GM21717 (cell line): ENCODE results near the gene TOP3A.

Source experiments
- ATAC-seq: cut with Tn5 transposase; IDR thresholded peaks from one replicate; pipeline ENCODE4 v1.9.1; 2021; ENCODE audit warnings: mild to moderate bottlenecking, moderate library complexity; ENCODE audit not compliant: unreplicated experiment

Gene TOP3A

DNA sequence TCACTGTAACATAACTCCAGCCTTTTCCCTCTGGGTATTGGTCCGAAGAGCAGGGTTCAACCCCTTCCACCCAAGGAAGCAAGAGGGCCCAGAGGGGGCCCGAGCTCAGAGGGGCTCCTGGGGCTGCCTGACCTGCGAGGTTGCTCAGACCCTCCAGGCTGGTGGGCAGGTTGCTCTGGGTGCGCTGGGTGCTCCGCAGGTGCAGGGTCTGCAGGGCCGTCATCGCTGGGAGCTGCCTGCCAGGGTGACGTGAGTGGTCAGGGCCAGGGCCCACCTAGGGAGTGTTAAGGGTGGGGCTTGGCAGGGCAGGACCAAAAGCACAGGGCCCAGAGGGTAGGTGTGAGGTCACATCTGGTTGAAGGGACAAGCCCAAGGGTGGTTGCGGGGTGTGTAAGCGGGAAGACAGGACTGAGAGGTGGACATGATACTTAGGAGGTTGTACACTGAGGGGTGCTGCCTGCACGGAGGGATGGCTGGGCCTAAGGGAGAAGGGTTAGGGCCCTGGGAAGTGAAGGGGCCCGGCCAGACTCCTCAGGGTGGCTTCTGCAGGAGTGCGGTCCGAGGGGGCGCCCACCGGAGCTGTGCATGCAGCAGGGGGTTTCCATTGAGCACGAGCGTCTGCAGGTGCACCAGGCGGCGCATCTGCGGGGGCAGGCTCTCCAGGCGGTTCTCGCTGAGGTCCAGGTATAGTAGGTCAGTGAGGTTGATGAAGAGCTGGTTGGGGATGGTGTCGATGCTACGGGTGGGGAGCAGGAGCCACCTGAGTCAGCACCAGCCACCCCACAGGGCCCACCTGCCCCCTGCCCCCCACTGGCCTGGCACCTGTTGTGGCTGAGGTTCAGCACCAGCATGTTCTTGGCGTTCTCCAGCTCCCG, 60.6 kb downstream of the TOP3A start:
- no peak for ATAC-seq

DNA sequence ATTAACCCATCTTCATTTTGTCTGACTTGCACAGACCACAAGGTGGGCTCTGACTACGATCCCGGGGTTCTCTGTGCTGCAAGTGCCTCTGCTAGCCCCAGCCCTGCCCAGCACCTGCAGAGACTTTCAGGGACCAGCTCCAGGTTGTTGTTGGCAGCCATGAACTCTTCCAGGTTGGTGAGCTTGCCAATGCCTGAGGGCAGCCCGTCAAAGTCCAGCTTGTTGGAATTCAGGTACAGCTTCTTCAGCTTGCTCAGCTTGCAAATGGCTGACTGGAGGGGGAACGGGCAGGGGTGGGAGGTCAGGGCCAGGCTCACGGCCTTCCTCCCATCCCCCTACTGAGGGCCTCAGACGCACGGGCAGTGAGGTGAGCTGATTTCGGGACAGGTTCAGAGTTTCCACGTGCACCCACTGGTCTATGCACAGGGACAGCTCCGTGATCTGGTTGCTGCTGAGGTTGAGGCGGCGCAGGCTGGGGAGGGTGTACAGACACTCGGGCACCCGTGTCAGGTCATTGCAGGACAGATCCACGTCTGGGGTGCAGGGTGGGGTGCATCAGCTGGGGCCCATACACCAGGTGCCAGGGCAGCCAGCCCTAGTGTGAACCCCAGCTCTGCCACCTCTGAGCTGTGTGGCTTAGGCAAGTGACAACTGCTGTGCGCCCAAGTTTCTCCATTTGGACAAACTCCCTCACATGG, 61.5 kb downstream of the TOP3A start:
- no peak for ATAC-seq

DNA sequence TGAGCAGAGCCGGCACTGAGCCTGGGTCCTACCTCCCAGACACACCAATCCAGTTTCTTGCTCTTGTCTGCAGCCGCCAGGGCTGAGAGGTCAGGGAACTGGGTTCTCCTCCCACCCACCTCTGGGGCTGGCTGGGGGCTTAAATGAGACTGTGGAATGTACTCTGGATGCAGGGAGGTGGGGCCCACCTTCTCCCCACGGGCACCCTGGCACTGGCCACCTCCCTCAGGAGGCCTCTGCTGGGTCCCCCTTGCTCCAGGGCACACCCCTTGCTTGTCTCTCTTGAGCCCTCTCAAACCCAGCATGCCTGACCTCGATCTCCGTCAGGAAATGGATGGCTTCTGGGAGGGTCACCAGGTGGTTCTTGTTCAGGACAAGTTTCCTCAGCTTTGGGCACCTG, 62.6 kb downstream of the TOP3A start:
- no peak for ATAC-seq

DNA sequence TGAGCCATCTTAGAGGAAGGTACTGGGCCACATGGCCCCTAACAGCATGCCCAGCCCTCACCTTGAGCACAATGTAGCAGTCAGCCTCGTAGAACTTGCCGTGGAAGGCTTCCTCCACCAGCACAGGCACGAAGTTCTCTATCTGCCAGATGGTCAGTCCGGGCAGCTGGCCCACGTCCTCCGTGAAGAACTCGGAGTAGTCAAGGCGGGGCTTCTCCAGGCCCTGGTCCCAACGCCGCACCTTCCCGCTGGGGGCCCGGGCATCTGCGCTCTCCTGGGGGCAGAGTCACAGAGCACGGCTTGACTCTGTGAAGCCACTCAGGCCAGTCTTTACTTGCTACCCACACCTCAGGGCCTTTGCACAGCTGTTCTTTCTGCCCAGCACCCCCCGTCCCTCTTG, 63.6 kb downstream of the TOP3A start:
- ATAC-seq = no peak

DNA sequence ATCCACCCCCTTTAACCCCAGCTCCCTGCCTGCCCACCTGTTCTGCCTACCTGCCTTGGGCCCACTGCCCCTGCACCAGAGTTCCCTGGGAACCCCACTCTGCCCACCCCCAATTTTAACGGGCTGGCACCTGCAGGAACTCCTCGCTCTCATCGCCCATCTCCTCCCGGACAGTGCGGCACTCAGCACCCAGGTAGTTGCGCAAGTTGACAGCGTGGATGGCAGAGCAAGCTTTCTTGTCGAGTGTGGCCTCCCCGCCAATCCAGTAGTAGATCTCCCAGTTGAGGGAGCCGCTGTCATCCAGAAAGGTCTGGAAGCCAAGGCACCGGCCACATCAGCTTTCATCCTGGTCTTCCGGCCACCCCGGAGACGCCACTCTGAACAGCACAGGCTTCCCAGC, 64.1 kb downstream of the TOP3A start:
- ATAC-seq = no peak

DNA sequence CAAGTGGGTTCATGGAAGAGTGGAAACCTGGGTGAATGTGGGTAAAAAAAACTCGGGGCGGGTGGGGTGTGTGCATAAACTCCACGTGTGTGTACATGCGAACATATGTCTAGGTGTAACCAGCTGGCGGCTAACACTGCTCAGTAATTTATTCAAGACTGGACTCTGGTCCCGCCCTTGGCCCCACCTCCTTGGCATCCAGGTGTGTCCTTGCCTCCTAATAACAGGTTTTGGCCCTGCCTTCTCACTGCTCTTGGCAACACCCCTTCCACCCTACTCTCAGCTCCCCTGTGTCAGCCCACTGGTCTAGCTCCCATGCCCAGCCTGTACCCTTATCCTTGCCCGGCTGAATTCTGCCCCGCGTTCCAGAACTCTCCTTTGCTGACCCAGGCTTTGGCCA, 64.5 kb downstream of the TOP3A start:
- no peak for ATAC-seq

DNA sequence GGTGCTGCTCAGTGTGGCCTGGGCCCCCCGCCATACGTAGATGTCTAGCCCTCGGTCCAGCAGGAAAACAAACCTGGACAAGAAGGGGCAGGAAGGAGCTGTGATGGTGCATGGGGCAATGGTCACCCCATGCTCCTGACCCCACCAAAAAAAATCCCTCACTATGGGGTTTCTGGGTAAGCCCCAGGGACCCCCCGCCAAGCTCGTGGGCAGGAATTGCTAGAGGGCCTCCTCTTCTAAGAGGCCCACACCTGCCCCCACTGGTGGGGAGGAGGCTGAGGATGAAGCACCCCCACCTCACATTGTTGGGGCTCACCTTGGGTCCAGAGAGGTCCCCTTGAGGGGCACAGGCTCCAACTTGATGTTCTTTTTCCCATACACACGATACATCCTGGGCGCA, 66.0 kb downstream of the TOP3A start:
- ATAC-seq = no peak

DNA sequence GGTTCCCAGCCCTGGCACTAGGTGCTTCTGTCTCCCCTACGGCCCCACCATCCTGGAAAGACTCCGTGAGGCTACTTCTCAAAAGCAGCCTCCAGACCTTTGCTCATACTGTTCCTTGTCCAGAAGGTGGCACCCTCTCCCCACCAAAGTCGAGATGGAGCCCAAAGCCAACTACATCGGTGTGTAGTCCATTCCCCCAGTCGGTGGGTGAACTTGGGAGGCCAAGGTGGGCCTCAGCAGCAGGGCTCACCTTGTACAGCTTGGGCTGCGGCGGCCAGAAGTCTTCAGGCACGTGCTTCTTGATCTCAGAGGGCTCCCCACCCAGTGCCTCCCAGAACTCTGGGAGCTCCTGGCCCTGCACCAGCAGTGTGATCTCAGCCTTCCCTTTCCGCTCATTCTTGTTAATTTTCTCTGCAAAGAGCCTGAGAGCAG, 66.5 kb downstream of the TOP3A start:
- ATAC-seq = no peak

DNA sequence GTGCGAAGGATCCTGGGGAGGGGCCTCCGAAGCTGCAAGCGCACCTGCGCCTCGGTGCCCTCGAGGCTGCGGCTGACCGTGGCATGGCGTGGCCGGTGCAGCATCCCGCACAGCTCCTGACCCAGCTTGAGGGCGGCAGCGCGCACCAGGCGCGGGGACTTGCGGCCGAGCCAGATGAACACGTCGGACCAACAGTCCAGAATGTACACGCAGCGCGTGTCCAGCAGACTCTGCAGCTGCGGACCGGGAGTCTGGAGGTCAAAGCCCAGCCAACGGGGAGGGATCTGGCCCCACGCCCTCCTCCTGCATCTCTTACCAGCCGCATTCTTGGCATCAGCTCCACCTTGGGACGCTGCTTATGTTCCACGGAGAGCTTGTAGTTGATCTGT, 67.2 kb downstream of the TOP3A start:
- no peak for ATAC-seq

DNA sequence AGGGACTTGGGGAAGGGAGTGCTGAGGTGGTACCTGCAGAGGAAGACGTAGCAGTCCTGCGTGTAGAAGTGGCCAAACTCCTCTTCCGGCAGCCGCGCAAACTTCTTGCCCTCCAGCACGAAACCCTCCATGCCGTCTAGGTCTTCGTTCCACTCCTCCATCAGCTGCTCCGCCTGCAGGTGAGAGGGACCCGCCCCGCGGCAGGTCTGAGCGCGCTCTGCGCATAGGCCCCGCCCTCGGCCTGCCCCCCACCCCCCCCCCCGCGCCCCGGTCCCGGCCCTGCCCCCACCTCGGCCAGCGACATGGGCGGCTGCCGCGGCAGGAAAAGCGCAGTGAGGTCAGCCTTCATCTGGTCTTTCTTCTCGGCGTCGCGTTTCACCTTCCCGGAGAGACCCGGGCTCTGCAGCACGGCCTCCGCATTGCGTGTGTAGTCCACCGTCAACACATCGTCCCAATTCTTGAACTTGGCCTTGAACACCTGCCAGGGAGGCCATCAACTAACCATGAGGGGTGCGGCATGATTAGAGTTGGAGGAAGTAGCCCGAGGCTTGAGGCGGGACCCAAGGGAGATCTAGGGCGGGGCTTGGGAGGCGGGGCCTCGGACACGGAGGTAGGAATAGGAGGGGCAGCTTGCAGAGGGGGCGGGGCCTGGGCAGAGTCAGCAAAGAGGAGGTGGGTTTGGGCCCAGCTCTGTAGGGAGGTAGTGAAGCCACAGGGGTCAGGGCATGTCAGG, 67.7 kb downstream of the TOP3A start:
- no peak for ATAC-seq

DNA sequence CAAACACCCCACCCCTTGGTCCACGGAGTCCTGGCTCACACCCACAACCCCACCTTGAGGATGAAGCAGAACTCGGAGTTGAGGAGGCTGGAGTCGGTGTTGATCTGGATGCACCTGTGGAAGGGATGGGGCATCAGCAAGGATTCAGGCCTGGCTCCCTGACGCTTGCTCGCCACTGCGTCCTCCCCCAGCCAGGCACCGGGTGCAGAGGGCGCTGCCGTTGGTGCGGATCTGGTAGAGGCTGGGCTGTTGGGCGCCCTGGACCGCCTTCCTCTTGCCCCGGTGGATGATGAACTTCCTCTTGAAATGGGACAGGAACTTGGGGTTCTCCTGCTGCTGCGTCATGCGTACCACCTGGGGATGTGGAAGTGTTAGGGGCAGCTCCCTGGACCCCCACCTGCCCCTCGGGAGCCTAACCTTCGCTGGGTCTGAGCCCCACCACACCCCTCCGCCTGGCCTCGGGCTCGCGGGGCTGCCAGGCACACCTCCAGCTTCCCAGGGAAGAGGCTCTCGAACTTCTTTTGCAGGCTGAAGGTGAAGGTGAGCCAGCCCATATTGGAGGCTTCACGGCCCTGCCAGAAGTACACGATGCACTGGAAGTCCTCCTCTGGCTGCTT, 68.6 kb downstream of the TOP3A start:
- no peak for ATAC-seq

DNA sequence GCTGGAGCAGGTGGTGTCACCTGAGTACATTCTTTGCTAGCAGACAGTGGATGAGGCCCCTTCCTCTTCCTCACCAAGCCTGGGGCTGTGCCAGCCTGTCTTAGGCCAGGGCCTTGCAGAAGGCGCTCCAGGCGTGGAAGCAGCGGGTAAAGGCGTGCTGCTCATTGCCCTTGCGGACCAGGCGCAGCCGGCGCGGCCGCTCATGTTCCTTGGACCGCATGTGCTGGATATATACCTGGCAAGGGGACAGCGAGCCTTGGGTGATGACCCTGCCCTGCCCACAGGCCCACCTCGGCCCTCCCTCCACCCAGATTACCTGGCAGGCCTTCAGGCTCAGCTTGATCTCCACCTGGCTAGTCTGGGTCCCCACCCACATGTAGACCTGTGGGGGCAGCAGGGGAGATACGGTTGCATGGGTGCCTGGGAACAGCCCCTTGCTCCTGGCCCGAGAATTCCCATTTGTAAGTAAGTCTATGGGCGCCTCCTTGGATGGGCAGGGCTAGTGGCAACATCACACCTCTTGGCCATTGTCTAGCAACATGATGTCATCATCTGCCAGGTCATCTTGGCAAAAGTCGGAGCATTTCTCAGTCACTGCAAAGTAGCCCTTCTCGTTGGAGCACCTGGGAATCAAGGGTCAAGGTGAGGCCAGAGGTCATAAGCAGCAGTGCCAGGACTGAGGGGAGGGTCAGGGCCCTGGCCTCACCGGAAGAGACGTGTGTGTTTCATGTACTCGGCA, 69.6 kb downstream of the TOP3A start:
- no peak for ATAC-seq

DNA sequence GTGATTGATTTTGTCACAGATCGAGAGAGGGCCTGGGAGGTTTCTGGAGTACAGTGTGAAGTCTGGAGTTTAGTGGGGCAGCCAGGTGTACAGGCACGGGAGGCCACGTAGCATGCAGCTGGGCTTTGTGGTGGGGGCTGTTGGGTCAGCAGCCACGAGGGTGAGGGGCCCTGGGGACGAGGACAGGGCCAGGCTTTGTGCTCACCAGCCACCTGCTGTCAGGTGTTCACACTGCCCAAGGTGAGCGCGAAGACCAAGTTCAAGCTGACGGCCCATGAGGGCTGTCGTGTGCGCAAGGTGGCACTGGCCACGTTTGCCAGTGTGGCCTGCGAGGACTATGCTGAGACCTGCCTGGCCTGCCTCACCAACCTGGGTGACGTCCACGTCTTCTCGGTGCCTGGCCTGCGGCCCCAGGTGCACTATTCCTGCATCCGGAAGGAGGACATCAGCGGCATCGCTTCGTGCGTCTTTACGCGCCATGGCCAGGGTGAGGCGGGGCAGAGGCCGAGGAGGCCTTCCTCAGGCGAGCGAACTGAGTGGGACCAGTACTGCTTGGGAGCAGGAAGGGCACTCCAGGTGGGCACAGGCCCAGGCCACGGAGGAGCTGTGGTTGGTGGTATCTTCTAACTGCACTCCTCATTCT, 73.4 kb downstream of the TOP3A start:
- no peak for ATAC-seq

DNA sequence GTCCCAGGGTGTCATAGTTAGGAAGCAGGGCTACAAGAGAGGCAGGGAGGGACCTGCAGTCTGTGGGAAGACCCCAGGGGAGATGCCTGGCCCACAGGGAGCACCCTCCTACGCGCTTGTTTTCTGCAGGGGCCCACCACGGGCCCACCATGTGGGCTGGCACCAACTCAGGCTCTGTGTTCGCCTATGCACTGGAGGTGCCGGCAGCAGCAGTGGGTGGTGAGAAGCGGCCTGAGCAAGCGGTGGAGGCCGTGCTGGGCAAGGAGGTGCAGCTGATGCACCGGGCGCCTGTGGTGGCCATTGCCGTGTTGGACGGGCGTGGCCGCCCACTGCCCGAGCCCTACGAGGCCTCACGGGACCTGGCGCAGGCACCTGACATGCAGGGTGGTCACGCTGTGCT, 74.3 kb downstream of the TOP3A start:
- ATAC-seq = no peak

DNA sequence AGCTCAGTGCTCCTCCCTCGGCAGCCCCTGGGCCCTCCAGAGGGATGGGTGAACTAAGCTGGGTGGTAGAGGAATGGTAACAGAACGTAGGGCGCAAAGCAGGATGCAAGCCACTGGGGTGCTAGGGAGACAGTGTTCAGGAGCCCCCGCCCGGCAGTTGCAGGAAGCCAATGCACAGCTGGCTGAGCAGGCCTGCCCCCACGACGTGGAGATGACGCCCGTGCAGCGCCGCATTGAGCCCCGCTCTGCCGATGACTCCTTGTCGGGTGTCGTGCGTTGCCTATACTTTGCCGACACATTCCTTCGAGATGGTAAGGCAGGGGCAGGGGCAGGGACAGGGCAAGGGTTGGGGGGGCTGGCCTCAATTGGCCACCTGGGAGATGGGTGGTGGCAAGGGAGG, 76.5 kb downstream of the TOP3A start:
- no peak for ATAC-seq

DNA sequence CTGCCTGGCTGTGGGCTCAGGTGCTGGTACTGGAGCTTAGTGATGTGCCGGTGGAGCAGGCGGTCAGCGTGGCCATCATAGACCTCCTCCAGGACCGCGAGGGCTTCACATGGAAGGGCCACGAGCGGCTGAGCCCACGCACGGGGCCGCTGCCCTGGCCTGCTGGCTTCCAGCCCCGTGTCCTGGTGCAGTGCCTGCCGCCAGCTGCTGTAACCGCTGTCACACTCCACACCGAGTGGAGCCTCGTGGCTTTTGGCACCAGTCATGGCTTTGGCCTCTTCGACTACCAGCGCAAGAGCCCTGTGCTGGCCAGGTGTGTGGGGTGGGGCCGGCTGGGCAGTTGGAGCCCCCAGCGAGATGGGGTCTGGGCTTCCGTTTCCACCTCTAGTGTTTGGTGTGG, 77.3 kb downstream of the TOP3A start:
- ATAC-seq = no peak

DNA sequence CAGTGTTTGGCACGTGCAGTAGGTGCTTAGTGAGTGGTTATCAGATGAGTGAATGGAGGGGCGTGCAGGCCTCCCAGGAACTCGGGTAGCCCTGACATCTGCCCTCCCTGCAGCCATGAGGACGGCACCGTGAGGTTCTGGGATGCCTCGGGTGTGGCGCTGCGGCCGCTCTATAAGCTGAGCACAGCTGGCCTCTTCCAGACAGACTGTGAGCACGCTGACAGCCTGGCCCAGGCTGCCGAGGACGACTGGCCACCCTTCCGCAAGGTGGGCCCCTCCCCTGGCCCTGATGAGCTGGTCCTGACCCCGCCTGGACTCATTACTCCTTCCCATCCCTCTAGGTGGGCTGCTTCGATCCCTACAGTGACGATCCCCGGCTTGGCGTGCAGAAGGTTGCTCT, 78.3 kb downstream of the TOP3A start:
- no peak for ATAC-seq

DNA sequence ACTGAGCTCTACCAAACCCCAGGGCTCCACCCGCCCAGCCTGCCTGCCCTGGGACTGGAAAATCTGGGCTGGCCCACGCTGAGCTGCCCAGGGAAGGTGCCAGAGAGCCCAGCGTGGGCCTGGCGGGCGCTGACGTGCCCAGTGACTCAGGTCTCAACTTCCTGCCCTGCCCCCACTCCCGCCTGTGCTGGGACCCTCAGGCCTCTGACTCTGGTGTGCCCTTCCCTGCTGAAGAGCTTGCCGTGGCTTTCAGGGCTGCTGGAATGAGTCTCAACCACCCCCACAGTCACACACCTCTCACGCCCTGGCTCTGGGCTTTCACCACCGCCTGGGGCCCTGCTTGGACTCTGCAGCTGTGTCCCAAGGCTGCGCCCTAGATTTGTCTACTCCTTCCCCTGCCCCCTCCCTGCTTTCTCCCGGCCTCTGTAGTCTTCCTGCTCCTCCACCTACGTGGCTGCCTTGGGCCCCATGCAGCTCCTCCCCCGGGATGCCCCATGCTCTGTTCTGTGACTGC, 79.0 kb downstream of the TOP3A start:
- no peak for ATAC-seq

DNA sequence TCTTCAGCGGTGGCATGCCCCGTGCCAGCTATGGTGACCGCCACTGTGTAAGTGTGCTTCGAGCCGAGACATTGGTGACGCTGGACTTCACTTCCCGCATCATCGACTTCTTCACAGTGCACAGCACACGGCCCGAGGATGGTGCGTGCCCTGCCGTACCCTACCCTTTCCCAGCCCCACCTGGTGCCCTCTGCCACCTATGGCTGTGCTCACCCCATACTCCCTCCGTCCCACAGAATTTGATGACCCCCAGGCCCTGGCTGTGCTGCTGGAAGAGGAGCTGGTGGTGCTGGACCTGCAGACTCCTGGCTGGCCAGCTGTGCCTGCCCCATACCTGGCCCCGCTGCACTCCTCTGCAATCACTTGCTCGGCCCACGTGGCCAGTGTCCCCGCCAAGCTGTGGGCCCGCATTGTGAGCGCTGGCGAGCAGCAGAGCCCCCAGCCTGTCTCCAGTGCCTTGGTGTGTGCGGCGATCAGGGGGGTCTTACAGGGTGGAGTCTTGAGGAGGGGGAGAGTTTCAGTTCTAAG, 79.9 kb downstream of the TOP3A start:
- no peak for ATAC-seq
